ENCODE results near the gene ABCG2.
"Not testable (repeated sequence)": the region's sequence is repeated elsewhere in the genome, so short reads cannot be mapped to it uniquely, and the experiment has no call there.

ABCG2 gene

DNA sequence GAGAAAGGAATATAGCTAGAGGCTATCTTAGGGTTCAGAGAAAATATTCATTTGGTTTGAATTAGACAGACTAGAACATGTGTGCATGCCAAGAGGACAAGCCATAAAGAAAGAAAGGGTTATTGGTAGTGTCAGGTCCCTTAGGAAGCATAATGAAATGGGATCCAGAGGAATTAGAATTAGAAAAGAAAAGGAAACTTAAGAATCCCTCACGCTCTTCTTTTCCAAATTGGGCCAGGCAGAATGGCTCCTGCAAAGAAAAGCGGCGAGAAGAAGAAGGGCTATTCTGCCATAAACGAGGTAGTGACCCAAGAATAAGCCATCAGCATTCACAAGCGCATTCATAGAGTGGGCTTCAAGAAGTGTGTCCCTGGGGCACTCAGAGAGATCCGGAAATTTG, 4.9 kb upstream of the ABCG2 start:
- no peak for DNase-seq (ENCODE audit: low spot score)

- DNase-seq (ENCODE audit: low spot score): no peak
Measured at GRCh38 chr4:88162626-88163025, 4.2 kb upstream of the ABCG2 start.

DNA sequence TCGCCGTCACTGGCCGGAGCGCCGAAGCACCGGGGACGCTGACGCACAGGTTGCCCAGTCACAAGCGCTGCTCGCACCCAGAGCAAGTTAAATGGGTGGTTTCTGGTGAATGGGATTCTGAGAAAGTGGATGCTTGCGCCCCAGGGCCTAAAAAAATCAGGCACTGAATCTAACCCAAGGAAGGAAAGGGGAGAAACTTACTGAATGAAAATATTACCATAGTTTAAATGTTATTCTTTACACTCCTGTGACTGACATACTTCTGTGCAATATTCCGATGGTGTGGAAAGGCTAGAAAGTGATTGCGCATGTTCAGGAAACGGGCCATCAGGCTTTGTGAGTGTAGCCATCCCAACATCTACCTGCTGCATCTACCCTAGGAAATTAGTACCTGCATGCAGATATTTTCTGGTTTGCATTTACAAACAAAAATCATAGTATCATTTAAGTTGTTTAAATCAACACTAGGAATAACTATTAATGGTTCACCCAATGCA, 838 bp upstream of the ABCG2 start:
- DNase-seq (ENCODE audit: low spot score): peak; percentile 5

- DNase-seq (ENCODE audit: low spot score): no peak
Measured at GRCh38 chr4:88158038-88158488, 376 bp downstream of the ABCG2 start.

- not testable (repeated sequence) for DNase-seq (ENCODE audit: low spot score)
Measured at GRCh38 chr4:88152331-88152730, 6.1 kb downstream of the ABCG2 start.

DNA sequence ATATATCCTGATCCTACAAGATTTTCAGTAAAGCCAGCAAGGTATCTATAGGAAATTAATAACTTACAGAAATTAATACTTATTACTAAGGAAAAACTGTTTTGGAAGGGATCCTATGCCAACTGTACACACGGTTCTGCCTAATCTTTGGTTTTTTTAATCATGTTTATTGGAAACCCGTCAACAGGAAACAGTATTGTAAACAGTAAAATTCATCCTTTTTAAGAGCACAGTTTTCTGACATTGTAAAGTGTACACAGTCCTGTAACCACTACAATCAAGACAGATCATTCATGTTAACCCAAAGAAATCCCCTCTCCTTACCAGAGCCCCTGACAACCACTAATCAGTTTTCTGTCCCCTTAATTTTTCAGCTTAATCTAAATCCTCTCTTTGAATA, 9.9 kb downstream of the ABCG2 start:
- no peak for DNase-seq (ENCODE audit: low spot score)

GRCh38 chr4:88147799-88148217, 10.6 kb downstream of the ABCG2 start:
- no peak for DNase-seq (ENCODE audit: low spot score)

DNA sequence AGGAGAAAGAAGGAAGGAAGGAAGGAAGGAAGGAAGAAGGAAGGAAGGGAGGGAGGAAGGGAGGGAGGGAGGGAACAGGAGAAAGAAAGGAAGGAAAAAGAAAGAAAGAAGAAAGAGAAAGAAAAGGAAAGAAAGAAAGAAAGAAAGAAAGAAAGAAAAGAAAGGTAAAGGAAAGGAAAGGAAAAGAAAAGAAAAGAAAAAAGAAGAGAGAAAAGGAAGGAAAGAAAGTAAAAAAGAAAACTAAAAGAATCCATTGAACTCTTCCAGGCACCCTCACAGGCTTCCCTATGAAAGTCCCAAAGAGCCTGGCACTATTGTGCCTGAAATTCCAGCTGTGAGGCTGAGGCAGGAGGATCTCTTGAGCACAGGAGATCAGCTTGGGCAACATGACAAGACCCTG, 11.5 kb downstream of the ABCG2 start:
- no peak for DNase-seq (ENCODE audit: low spot score)

DNA sequence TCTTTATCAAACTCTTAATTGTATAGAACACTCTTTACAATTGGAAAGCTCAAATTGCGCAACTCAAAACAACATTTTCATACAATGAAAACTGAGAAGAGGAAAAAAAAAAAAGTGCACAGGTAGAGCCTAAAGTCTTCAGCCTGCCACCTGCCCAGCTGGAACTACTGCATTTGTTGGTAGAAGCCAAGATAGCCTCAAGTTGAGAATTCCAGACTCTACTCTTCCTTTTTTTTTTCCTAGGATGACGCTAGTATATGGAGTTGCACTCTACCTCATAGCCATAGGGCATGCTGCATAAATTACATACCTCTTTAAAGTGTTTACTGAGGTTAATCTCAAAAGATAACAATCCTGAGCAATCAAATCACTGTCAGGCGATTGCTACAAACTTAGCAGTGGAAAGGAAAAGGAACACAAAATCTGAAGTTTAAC, 13.6 kb downstream of the ABCG2 start:
- no peak for DNase-seq (ENCODE audit: low spot score)

DNA sequence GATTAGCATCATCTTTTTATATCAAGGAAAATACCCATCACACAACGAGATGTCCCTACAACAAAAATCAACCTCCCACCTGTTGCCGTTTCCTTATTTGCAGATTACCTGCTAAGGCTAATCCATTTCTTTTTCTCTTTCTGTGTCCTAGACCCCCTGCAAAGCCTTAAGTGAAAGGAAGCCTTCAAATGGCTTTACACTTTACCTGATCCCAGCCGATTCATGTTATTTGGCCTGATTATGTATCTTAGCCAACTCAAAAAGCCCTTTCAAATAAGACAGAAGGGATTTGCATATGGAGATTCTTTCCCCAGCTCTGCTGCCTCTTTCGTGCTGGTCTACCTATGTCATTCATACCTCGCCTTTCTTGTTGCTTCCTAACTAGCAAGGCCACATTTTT, 14.4 kb downstream of the ABCG2 start:
- no peak for DNase-seq (ENCODE audit: low spot score)

DNA sequence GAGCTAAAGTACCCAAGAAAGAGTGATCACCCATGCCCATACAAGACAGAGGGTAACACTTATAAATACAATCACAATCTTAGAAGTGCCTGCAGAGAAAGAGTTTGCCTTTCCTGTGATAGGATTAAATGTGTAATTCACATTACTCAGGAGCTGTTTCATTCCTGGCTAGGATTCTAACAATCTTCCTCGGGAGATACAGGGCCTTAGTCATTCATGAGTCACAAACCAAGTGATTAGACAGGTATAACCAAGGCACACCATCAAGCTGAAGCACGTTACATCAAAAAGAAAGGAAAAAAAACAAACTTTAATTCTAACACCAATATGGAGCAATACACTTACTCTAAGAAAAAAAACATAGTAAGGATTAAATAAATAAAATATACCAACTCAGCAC, 14.9 kb downstream of the ABCG2 start:
- DNase-seq (ENCODE audit: low spot score): peak; percentile 5

DNA sequence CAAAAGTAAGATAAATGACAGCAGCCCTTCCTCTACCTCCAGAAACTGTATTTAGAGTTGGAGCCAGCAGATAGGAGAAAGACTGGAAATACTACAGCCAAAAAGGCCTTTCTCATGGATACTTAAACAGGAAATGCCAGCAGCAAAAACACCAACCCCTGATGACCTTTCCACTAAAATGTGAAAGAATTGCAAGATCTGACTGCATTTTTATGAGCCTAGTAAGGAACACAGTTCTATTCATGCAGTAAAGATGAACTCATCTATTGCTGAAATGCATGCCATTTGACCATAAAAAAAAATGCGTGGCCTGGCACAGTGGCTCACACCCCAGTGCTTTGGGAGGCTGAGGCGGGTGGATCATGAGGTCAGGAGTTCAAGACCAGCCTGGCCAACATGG, 19.9 kb downstream of the ABCG2 start:
- no peak for DNase-seq (ENCODE audit: low spot score)

DNA sequence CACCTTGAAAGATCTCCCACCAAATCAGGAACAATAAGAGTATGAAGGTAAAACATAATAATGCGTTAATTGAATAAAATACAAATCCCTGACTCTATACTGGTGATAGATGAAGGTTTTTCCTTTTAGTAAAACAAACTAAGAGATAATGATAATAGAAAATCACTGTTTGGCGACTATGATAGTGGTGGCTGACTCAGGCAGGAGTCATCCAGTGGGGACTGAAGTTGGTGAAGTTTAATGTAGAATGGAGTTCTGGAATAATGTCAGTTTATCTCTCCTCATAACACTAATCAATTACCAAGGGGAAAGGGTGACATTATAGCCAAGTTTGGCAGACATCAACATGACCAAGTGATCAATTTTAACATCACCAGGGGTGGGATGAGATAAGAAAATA, 21.3 kb downstream of the ABCG2 start:
- DNase-seq (ENCODE audit: low spot score): no peak

DNA sequence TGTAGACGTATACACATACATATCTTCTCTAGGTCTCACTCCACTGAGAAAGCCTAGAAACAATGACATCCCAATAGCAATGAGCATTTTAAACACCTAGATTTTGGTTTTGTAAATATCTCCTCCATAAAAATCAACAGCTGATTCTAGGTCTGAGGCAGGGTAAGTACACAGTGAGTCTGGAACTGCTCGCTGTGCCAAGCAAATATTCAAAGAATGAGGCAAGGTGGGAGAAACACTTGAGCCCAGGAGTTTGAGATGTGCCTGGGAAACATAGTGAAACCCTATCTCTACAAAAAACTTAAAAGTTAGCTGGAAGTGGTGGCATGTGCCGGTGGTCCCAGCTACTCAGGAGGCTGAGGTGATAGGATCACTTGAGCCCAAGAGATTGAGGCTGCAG, 22.2 kb downstream of the ABCG2 start:
- DNase-seq (ENCODE audit: low spot score): no peak

GRCh38 chr4:88135356-88135663, 23.1 kb downstream of the ABCG2 start:
- no peak for DNase-seq (ENCODE audit: low spot score)

- DNase-seq (ENCODE audit: low spot score): no peak
Measured at GRCh38 chr4:88134536-88135355, 23.7 kb downstream of the ABCG2 start.

DNA sequence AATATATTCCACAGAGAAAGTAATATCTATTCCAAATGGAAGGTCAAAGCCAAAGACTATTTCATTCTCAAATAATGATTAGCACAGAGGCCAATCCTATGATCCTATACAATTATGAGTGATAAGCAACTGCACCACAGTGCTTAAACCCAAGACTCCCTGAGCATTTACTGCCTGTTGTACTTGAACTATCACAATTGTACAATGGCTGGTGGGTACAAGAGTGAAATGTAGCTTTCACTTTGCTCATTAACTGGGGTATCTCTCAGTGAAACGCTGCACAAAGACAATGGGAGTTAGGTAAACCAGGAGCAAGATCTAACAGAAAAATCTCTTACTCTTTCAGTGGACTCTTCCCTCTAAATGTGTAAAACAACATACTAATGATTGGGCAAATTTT, 24.3 kb downstream of the ABCG2 start:
- DNase-seq (ENCODE audit: low spot score): no peak

GRCh38 chr4:88130544-88131305, 27.7 kb downstream of the ABCG2 start:
- DNase-seq (ENCODE audit: low spot score): no peak

GRCh38 chr4:88130003-88130402, 28.4 kb downstream of the ABCG2 start:
- no peak for DNase-seq (ENCODE audit: low spot score)

DNA sequence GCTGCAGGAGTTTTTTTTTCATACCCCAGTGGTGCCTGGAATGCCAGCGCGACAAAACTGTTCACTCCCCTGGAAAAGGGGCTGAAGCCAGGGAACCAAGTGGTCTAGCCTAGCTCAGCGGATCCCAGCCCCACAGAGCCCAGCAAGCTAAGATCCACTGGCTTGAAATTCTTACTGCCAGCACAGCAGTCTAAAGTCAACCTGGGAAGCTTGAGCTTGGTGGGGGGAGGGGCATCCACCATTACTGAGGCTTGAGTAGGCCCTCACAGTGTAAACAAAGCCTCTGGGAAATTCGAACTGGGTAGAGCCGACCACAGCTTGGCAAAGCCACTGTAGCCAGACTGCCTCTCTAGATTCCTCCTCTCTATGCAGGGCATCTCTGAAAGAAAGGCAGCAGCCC, 36.2 kb downstream of the ABCG2 start:
- not testable (repeated sequence) for DNase-seq (ENCODE audit: low spot score)

- DNase-seq (ENCODE audit: low spot score): no peak
Measured at GRCh38 chr4:88119943-88120342, 38.5 kb downstream of the ABCG2 start.

DNA sequence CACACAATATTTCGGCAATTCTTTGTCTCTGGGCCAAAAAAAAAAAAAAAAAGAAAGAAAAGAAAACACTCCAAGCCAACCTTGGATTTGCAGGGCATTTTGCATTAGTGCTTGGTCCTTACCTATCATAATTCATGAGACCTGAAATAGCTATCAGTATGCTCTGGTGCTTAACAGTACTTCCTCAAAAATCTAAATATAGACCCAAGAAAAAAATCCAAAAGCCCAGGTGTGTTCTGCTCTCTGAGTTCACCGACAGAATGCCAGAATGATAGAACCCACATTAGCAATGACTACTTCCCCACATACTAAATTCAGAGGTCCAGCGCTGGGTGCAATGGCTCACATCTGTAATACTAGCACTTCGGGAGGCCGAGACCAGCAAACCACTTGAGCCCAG, 42.9 kb downstream of the ABCG2 start:
- DNase-seq (ENCODE audit: low spot score): no peak

DNA sequence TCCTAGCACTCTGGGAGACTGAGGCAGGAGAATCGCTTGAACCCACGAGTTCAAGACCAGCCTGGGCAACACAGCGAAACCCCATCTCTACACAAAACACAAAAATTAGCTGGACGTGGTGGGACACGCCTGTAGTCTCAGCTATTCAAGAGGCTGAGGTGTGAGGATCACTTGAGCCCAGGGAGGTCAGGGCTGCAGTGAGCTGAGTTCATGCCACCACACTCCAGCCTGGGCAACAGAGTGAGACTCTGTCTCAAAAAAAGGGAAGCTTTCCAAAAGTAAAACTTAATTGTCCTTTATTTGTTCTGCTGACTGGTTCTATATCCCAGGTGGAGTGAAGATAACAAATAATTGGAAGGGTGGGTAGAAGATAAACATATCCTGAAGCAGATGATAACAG, 45.6 kb downstream of the ABCG2 start:
- no peak for DNase-seq (ENCODE audit: low spot score)

Data from SW480 (cell line).